GM21825 (cell line): Measurements from ENCODE around the gene NFKB1.

Source experiments
- ATAC-seq: cut with Tn5 transposase; IDR thresholded peaks from one replicate; pipeline ENCODE4 v1.9.1; 2021; ENCODE audit warnings: mild to moderate bottlenecking, moderate library complexity; ENCODE audit not compliant: unreplicated experiment

NFKB1 gene

GRCh38 chr4:102527695-102528283 is 26.6 kb downstream of the NFKB1 start:
- ATAC-seq = no peak

DNA sequence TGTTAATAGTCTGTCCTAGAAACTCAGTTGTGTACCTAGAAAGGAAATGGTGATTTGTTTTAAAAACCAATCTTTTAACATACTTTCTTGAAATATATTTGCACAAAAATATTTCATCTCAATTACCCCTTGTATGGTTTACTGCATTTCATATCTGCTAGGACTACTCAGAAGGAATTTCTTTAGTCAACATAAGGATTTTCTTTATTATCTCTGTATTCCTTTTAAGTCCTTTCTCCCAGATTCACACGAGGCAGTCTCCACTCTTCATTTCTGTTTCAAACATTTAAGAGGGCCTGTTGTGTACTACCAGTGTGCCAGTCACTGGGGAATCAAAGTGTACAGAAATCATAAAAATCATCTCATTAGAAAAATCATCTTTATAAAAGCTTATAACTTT is 28.8 kb downstream of the NFKB1 start:
- no peak for ATAC-seq

DNA sequence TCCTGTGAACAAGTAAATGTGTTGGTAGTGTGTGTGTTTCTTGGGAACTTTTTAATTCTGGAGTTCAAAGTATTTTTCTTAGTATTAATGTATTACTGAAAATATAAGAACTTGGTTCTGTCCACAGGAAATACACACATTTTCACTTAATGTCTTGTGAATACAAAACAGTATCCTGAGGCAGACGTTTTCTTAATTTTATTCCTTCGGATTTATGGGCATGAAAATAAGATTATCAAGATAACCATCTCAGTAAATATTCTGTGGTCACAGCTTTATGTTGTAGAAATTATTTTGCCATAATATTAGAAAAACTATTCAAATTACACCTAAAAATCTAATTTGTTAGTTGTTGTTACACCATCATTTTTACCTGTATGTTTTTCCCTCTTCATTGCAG is 29.8 kb downstream of the NFKB1 start:
- ATAC-seq = no peak

DNA sequence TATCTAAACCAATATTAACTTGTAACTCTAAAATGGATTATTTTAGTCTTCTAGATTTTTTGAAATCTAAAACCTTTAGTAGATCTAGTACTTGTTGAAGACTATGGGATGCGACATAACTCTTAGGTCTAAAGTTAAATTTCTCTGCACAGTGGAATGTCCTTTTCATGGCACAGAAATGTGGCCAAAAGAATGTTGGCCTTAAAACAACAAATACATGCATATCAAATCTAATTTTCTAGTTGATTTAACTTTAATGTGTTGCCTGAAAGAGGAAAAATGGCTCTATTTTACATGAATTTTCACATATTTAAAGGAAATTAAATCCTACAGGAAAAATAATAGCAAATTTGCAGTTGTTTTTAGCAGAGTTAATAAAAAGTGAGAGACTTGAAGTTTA is 30.3 kb downstream of the NFKB1 start:
- ATAC-seq = no peak

- no peak for ATAC-seq
Observed at GRCh38 chr4:102533348-102533747, 32.2 kb downstream of the NFKB1 start.

DNA sequence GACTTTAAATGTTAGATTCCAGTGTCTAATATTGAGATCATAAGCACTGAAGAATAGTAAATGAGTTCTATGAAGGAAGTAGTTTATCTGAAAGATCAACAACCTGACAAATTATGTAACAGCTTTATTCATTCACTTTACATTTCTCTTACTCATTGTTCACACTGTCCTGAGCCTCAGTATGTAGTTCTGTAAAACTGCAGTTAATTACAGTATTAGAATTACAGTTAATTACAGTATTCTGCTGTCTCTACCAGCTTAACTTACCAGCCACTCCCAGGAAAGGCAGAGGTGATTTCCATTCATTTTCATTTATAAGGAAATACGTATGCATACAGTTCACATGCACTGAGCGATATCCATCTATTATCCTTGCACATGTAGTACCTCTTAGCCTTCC is 32.7 kb downstream of the NFKB1 start:
- no peak for ATAC-seq

- no peak for ATAC-seq
Observed at GRCh38 chr4:102534845-102535244, 33.7 kb downstream of the NFKB1 start.

DNA sequence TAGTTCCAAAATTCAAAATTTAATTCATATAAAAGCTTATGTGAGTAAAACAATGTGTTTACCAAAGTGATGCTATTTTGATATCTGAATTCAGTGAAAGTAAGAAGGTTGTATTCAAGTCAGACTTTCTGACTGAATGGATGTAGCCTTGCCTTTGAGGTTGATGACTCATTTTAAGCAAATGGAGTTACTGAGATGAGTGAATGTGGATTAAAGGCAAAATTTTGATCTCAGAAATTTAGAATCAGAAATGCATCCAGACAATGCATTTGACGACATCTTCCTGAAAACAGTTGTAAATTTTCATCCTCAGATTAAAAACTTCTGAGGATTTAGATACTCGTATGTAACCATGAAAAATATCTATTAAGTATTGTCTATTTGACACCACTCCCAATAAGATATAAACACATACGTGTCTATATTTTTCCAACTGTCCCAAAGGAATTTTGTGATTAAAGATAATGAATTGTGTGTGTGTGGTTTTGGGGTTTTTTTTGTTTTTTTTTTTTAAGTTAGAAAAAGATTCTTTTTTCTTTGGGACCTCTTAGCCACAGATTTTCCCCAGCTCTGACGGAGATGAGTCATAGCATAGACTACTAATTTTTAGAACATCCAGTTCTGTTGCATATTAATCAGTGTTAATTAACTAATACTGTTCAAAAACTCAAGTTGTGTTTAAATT is 34.4 kb downstream of the NFKB1 start:
- peak; percentile 72 for ATAC-seq

DNA sequence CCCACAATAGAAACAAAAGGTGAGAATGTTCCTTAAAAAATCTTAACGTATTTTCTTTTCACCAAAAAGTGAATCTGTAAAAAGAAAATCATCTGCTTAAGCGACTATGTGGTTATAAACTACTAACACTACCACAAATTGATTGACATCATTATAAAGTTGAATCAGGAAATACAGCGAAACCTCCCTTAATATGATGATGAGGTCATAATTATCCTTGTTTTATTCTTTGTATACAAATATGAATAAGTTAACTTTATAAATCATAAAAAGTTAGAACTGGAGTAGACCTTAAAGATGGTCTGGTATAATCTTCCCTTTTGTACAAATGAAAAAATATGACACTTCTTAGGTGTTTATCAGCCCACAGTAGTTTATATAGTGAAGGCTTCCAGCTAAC is 35.6 kb downstream of the NFKB1 start:
- ATAC-seq = no peak

- ATAC-seq = no peak
Observed at GRCh38 chr4:102537269-102537668, 36.1 kb downstream of the NFKB1 start.

GRCh38 chr4:102541697-102542096 is 40.5 kb downstream of the NFKB1 start:
- ATAC-seq = no peak

GRCh38 chr4:102543030-102543928 is 42.1 kb downstream of the NFKB1 start:
- peak; percentile 82 for ATAC-seq

GRCh38 chr4:102546635-102547034 is 45.5 kb downstream of the NFKB1 start:
- ATAC-seq = peak; percentile 31

- ATAC-seq = no peak
Observed at GRCh38 chr4:102547973-102548372, 46.8 kb downstream of the NFKB1 start.

GRCh38 chr4:102551958-102552565 is 50.9 kb downstream of the NFKB1 start:
- ATAC-seq = no peak

GRCh38 chr4:102552781-102553180 is 51.6 kb downstream of the NFKB1 start:
- ATAC-seq = no peak

GRCh38 chr4:102553982-102554381 is 52.8 kb downstream of the NFKB1 start:
- no peak for ATAC-seq

GRCh38 chr4:102554482-102554881 is 53.3 kb downstream of the NFKB1 start:
- no peak for ATAC-seq

DNA sequence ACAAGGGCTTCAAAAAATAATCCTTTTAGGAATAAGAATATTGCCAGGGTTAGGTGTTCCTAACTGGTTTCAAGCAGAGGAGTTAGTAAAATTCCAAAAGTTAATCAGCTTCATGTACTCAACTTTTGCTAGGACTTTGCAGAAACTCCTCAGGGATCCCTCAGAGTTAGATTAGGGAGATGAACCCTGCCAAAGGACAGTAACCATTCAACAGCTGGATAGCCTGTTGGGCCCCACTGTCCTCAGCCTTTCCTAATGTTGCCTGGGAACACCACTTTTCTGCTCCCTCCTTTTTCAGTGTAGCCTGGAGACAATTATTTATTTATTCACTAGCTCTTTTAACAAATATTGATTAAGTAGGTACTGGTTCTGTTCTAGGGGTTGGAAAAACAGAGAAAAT is 53.8 kb downstream of the NFKB1 start:
- no peak for ATAC-seq

DNA sequence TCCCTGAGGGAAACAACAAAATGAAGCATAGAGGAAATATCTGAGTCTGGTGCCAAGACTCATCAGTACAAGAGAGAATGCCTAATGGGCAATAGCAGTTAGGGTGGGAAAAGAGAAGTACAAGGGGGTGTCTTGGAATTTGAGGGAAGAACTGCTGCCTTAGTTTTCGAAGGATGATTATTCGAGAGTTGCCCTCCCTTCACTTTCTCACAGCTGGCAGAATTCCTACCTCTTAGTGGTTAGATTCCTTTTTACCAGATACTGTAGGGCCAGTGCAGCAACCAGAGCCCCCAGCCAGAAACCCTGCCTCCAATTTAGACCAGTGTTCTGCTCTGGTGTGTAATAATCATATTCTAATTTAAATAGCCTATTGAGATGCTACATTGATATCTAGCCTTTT is 56.5 kb downstream of the NFKB1 start:
- ATAC-seq = no peak

DNA sequence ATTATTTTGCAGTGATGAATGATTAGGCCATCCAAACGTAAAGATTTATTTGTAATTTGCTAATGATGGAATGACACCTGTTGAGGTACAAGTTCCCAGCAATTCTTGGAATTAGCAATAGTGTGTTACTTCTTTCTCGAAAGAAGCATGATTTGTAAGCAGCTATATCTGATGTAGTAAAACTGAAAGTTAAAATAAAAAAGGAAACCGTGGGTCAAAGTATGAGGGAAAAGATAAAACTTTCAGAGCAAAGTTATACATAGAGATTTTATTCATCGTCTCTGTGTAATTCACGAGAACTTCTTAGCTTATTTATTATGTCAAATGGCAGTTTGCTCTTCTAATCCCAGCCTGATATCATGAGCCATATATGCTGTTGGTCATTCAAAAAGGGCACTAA is 59.0 kb downstream of the NFKB1 start:
- ATAC-seq = no peak
